SK-N-SH treated with all-trans-retinoic acid at 6 μM for 48 hours (cell line): Measurements from ENCODE around the gene RPP38.

Source experiments
- ATAC-seq: fragments of 200-7000 bp; cut with Tn5 transposase; 3 replicates; pipeline ENCODE4 v1.9.1; 2020; ENCODE audit warnings: mild to moderate bottlenecking, moderate library complexity
- ARNTL ChIP-seq: fragments of 450-650 bp; formaldehyde crosslinking; IDR thresholded peaks from 2 replicates; pipeline ENCODE4 v1.5.0; 2020; ENCODE audit warnings: low read depth, mild to moderate bottlenecking, moderate library complexity, borderline replicate concordance
- BACH2 ChIP-seq: fragments of 250-450 bp; sonication (Bioruptor Pico); IDR thresholded peaks from 2 replicates; pipeline ENCODE4 v1.9.0; 2021; ENCODE audit warnings: mild to moderate bottlenecking, borderline replicate concordance
- CSDC2 ChIP-seq: fragments of 250-450 bp; sonication (Bioruptor Pico); IDR thresholded peaks from 2 replicates; pipeline ENCODE4 v1.5.0; 2020; ENCODE audit warnings: mild to moderate bottlenecking, moderate library complexity
- ESRRG ChIP-seq: fragments of 250-450 bp; sonication (Bioruptor Pico); IDR thresholded peaks from 2 replicates; pipeline ENCODE4 v1.6.1; 2021; ENCODE audit warnings: mild to moderate bottlenecking
- GLIS3 ChIP-seq: fragments of 250-450 bp; sonication (Bioruptor Pico); IDR thresholded peaks from 2 replicates; pipeline ENCODE4 v1.5.0; 2020; ENCODE audit warnings: mild to moderate bottlenecking, moderate library complexity
- ISL1 ChIP-seq: fragments of 250-450 bp; sonication (Bioruptor Pico); IDR thresholded peaks from 2 replicates; pipeline ENCODE4 v2.1.2; 2022; ENCODE audit warnings: mild to moderate bottlenecking, moderate library complexity
- OSR1 ChIP-seq: fragments of 250-450 bp; sonication (Bioruptor Pico); IDR thresholded peaks from 2 replicates; pipeline ENCODE4 v1.8.0; 2022; ENCODE audit warnings: moderate library complexity, mild to moderate bottlenecking, inconsistent platforms
- PPARA ChIP-seq: fragments of 250-450 bp; sonication (Bioruptor Pico); IDR thresholded peaks from 2 replicates; pipeline ENCODE4 v1.5.0; 2020; ENCODE audit warnings: mild to moderate bottlenecking, borderline replicate concordance
- RARB ChIP-seq: fragments of 250-450 bp; sonication (Bioruptor Pico); IDR thresholded peaks from 2 replicates; pipeline ENCODE4 v1.8.0; 2021; ENCODE audit warnings: mild to moderate bottlenecking, moderate library complexity
- SNAI2 ChIP-seq: fragments of 250-450 bp; sonication (Bioruptor Pico); IDR thresholded peaks from 2 replicates; pipeline ENCODE4 v1.5.0; 2020; ENCODE audit warnings: mild to moderate bottlenecking, moderate library complexity
- TCF4 ChIP-seq: fragments of 250-450 bp; sonication (Bioruptor Pico); IDR thresholded peaks from 2 replicates; pipeline ENCODE4 v1.8.0; 2021; ENCODE audit warnings: mild to moderate bottlenecking, moderate library complexity, borderline replicate concordance
- TOX ChIP-seq: fragments of 250-450 bp; sonication (Bioruptor Pico); IDR thresholded peaks from 2 replicates; pipeline ENCODE4 v1.8.0; 2021; ENCODE audit warnings: mild to moderate bottlenecking, moderate library complexity, borderline replicate concordance
- ZC3H10 ChIP-seq: fragments of 250-450 bp; sonication (Bioruptor Pico); IDR thresholded peaks from 2 replicates; pipeline ENCODE4 v1.5.1; 2021; ENCODE audit warnings: mild to moderate bottlenecking, moderate library complexity
- ZFP3 ChIP-seq: fragments of 250-450 bp; sonication (Bioruptor Pico); IDR thresholded peaks from 2 replicates; pipeline ENCODE4 v1.5.0; 2020; ENCODE audit warnings: mild to moderate bottlenecking, moderate library complexity
- ZNF565 ChIP-seq: fragments of 450-650 bp; formaldehyde crosslinking; conservative IDR thresholded peaks from 2 replicates; pipeline ENCODE4 v1.5.0; 2020; ENCODE audit warnings: low read depth, mild to moderate bottlenecking, moderate library complexity
- ZNF70 ChIP-seq: fragments of 450-650 bp; formaldehyde crosslinking; IDR thresholded peaks from 2 replicates; pipeline ENCODE4 v1.5.0; 2020; ENCODE audit warnings: mild to moderate bottlenecking, moderate library complexity
- ZNF8 ChIP-seq: fragments of 450-650 bp; formaldehyde crosslinking; IDR thresholded peaks from 2 replicates; pipeline ENCODE4 v1.5.0; 2020; ENCODE audit warnings: mild to moderate bottlenecking, moderate library complexity
- TF ChIP-seq, protein P1 (sequence below): fragments of 250-450 bp; sonication (Bioruptor Pico); IDR thresholded peaks from 2 replicates; pipeline ENCODE4 v1.8.0; 2021; ENCODE audit warnings: low read depth, mild to moderate bottlenecking, moderate library complexity, borderline replicate concordance
- TF ChIP-seq, protein P2 (sequence below): fragments of 250-450 bp; sonication (Bioruptor Pico); IDR thresholded peaks from 2 replicates; pipeline ENCODE4 v1.5.1; 2021; ENCODE audit warnings: mild to moderate bottlenecking, moderate library complexity
- TF ChIP-seq, protein P3 (sequence below): fragments of 250-450 bp; sonication (Bioruptor Pico); IDR thresholded peaks from 2 replicates; pipeline ENCODE4 v1.5.0; 2020; ENCODE audit warnings: mild to moderate bottlenecking, moderate library complexity
- TF ChIP-seq, protein P4 (sequence below): fragments of 250-450 bp; sonication (Bioruptor Pico); IDR thresholded peaks from 2 replicates; pipeline ENCODE4 v1.8.0; 2020; ENCODE audit warnings: mild to moderate bottlenecking, moderate library complexity, borderline replicate concordance
- TF ChIP-seq, protein P5 (sequence below): fragments of 250-450 bp; sonication (Bioruptor Pico); IDR thresholded peaks from 2 replicates; pipeline ENCODE4 v1.5.1; 2020; ENCODE audit warnings: low read depth, mild to moderate bottlenecking, moderate library complexity

Gene RPP38

DNA sequence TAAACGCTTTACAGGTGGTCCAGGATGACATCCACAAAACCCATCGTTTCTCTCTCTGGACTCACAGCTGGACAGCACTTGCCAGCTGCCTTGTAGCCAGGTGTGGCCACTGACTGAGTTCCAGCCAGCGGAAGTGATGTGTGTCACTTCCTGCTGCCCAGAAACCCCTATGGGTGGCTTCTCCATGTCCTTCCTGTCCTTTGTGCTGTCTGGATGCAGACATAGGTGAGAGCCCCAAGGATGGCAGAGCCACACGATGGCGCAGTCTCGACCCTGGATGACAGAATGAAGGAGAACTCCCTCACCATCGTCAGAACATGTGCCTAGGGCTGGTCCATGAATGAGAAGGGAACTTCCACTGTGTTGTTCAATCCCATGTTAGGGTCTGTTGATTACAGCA is 49.2 kb downstream of the RPP38 start:
- ATAC-seq: no peak
- no peak for TF ChIP-seq BACH2 (CRISPR knock-in tag)
- TF ChIP-seq SNAI2 (CRISPR knock-in tag): no peak
- no peak for TF ChIP-seq ARNTL (CRISPR knock-in tag)
- TF ChIP-seq PPARA (CRISPR knock-in tag): no peak
- TF ChIP-seq OSR1 (CRISPR knock-in tag): no peak
- TF ChIP-seq ZC3H10: no peak
- TF ChIP-seq, protein P1, sequence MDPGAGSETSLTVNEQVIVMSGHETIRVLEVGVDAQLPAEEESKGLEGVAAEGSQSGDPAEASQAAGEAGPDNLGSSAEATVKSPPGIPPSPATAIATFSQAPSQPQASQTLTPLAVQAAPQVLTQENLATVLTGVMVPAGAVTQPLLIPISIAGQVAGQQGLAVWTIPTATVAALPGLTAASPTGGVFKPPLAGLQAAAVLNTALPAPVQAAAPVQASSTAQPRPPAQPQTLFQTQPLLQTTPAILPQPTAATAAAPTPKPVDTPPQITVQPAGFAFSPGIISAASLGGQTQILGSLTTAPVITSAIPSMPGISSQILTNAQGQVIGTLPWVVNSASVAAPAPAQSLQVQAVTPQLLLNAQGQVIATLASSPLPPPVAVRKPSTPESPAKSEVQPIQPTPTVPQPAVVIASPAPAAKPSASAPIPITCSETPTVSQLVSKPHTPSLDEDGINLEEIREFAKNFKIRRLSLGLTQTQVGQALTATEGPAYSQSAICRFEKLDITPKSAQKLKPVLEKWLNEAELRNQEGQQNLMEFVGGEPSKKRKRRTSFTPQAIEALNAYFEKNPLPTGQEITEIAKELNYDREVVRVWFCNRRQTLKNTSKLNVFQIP (CRISPR knock-in tag): no peak
- TF ChIP-seq RARB (CRISPR knock-in tag): no peak
- no peak for TF ChIP-seq ZFP3 (CRISPR knock-in tag)
- no peak for TF ChIP-seq ISL1 (CRISPR knock-in tag)
- TF ChIP-seq, protein P2, sequence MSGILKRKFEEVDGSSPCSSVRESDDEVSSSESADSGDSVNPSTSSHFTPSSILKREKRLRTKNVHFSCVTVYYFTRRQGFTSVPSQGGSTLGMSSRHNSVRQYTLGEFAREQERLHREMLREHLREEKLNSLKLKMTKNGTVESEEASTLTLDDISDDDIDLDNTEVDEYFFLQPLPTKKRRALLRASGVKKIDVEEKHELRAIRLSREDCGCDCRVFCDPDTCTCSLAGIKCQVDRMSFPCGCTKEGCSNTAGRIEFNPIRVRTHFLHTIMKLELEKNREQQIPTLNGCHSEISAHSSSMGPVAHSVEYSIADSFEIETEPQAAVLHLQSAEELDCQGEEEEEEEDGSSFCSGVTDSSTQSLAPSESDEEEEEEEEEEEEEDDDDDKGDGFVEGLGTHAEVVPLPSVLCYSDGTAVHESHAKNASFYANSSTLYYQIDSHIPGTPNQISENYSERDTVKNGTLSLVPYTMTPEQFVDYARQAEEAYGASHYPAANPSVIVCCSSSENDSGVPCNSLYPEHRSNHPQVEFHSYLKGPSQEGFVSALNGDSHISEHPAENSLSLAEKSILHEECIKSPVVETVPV (CRISPR knock-in tag): no peak
- no peak for TF ChIP-seq CSDC2 (CRISPR knock-in tag)
- no peak for TF ChIP-seq TOX
- TF ChIP-seq, protein P3, sequence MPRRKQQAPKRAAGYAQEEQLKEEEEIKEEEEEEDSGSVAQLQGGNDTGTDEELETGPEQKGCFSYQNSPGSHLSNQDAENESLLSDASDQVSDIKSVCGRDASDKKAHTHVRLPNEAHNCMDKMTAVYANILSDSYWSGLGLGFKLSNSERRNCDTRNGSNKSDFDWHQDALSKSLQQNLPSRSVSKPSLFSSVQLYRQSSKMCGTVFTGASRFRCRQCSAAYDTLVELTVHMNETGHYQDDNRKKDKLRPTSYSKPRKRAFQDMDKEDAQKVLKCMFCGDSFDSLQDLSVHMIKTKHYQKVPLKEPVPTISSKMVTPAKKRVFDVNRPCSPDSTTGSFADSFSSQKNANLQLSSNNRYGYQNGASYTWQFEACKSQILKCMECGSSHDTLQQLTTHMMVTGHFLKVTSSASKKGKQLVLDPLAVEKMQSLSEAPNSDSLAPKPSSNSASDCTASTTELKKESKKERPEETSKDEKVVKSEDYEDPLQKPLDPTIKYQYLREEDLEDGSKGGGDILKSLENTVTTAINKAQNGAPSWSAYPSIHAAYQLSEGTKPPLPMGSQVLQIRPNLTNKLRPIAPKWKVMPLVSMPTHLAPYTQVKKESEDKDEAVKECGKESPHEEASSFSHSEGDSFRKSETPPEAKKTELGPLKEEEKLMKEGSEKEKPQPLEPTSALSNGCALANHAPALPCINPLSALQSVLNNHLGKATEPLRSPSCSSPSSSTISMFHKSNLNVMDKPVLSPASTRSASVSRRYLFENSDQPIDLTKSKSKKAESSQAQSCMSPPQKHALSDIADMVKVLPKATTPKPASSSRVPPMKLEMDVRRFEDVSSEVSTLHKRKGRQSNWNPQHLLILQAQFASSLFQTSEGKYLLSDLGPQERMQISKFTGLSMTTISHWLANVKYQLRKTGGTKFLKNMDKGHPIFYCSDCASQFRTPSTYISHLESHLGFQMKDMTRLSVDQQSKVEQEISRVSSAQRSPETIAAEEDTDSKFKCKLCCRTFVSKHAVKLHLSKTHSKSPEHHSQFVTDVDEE (CRISPR knock-in tag): no peak
- TF ChIP-seq ESRRG (CRISPR knock-in tag): no peak
- TF ChIP-seq, protein P4, sequence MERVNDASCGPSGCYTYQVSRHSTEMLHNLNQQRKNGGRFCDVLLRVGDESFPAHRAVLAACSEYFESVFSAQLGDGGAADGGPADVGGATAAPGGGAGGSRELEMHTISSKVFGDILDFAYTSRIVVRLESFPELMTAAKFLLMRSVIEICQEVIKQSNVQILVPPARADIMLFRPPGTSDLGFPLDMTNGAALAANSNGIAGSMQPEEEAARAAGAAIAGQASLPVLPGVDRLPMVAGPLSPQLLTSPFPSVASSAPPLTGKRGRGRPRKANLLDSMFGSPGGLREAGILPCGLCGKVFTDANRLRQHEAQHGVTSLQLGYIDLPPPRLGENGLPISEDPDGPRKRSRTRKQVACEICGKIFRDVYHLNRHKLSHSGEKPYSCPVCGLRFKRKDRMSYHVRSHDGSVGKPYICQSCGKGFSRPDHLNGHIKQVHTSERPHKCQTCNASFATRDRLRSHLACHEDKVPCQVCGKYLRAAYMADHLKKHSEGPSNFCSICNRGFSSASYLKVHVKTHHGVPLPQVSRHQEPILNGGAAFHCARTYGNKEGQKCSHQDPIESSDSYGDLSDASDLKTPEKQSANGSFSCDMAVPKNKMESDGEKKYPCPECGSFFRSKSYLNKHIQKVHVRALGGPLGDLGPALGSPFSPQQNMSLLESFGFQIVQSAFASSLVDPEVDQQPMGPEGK (CRISPR knock-in tag): no peak
- TF ChIP-seq ZNF565: no peak
- no peak for TF ChIP-seq ZNF70 (CRISPR knock-in tag)
- TF ChIP-seq TCF4 (CRISPR knock-in tag): no peak
- TF ChIP-seq, protein P5, sequence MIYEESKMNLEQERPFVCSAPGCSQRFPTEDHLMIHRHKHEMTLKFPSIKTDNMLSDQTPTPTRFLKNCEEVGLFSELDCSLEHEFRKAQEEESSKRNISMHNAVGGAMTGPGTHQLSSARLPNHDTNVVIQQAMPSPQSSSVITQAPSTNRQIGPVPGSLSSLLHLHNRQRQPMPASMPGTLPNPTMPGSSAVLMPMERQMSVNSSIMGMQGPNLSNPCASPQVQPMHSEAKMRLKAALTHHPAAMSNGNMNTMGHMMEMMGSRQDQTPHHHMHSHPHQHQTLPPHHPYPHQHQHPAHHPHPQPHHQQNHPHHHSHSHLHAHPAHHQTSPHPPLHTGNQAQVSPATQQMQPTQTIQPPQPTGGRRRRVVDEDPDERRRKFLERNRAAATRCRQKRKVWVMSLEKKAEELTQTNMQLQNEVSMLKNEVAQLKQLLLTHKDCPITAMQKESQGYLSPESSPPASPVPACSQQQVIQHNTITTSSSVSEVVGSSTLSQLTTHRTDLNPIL: no peak

DNA sequence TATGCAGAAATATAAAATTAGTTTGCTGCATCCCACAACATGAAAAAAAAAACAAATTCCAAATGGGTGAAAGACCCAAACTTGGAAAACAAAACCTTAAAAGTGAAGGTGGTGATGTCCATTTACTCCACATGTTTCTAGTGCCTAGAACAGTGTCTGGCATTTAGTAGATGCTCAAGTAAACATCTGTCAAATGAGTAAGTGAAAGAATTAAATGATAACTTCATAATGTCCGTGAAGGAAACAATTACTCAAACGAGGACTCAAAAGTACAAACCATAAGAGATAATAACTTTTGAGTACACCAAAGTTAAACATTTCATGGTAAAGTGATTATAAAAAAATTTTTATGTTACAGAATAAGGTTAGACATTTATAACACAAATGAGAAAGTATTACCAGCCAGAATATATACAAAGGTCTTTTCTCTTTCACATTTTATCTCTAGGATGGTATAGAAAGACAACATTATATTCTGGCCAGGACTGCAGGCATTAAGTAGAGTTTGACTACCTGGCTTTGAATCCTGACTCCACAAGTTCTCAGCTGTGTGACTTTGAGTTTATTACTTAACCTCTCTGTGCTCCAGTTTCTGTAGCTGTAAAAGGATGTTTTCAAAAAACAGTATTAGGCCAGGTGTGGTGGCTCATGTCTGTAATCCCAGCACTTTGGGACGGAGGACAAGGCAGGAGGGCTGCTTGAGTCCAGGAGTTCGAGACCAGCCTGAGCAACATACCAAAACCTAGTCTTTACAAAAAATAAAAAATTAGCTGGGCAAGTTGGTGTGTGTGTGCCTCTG is 50.6 kb downstream of the RPP38 start:
- TF ChIP-seq, protein P2 (CRISPR knock-in tag): no peak
- TF ChIP-seq GLIS3 (CRISPR knock-in tag) (no peak), BACH2 (CRISPR knock-in tag) (no peak), ZFP3 (CRISPR knock-in tag) (no peak), ESRRG (CRISPR knock-in tag) (no peak), CSDC2 (CRISPR knock-in tag) (no peak), ARNTL (CRISPR knock-in tag) (no peak), TOX (no peak), PPARA (CRISPR knock-in tag) (no peak), ZNF70 (CRISPR knock-in tag) (no peak), RARB (CRISPR knock-in tag) (no peak), ZNF8 (no peak)
- TF ChIP-seq, protein P5: no peak
- TF ChIP-seq, protein P1 (CRISPR knock-in tag): no peak
- ATAC-seq: no peak
